Breast epithelium (tissue), 4 donors: ENCODE results near the gene RSRP1. TPM values are rescaled to one million over a fixed set of nuclear protein-coding genes. Genes with fewer than 3 reads are reported as not detected.

Experiments
- DNase-seq, 2 donors: peaks; one replicate each; pipeline ENCODE4 v3.0.0-alpha.2; 2019; ENCODE audit warnings: low spot score in 2 of 2
- H3K27ac ChIP-seq, 2 donors: fragments of 200-600 bp; sonication (generic) in 1 of 2; one replicate each; pipeline ENCODE4 v1.5.1; 2016 to 2019; ENCODE audit warnings: mild to moderate bottlenecking in 1 of 2
- H3K27me3 ChIP-seq, 2 donors: fragments of 200-600 bp; sonication (generic) in 1 of 2; one replicate each; pipeline versions ENCODE4 v1.5.1 to v1.6.0; 2017 to 2019; ENCODE audit warnings: control low read depth in 1 of 2, mild to moderate bottlenecking in 1 of 2
- H3K36me3 ChIP-seq: fragments of 200-600 bp; one replicate; pipeline ENCODE4 v1.5.1; 2019
- H3K4me1 ChIP-seq, 2 donors: fragments of 200-600 bp; sonication (generic); one replicate each; pipeline ENCODE4 v1.5.1; 2016 to 2019; ENCODE audit warnings: control low read depth in 1 of 2
- H3K4me3 ChIP-seq, 3 donors: fragments of 200-600 bp; sonication (generic); 1 replicate in 2 of 3; 2 replicates in 1 of 3; pipeline ENCODE4 v1.5.1; 2016 to 2019; ENCODE audit warnings: mild to moderate bottlenecking in 3 of 3, moderate library complexity in 2 of 3
- H3K9me3 ChIP-seq, 2 donors: fragments of 200-600 bp; sonication (generic) in 1 of 2; one replicate each; pipeline ENCODE4 v1.5.1; 2016 to 2019; ENCODE audit warnings: control low read depth in 1 of 2
- CTCF ChIP-seq, 3 donors: fragments of 450-650 bp; IDR thresholded peaks; one replicate each; pipeline ENCODE4 v1.5.1; 2016 to 2017; ENCODE audit warnings: antibody characterized with exemption in 3 of 3, mild to moderate bottlenecking in 3 of 3, moderate library complexity in 3 of 3
- POLR2A ChIP-seq: fragments of 450-650 bp; IDR thresholded peaks from one replicate; pipeline ENCODE4 v1.6.1; 2016; ENCODE audit warnings: antibody characterized with exemption, mild to moderate bottlenecking, moderate library complexity
- POLR2AphosphoS5 ChIP-seq, 3 donors: sonication (generic); formaldehyde crosslinking; IDR thresholded peaks; one replicate each; pipeline ENCODE4 v1.6.1; 2017; ENCODE audit warnings: antibody characterized with exemption in 3 of 3
- intact Hi-C: fragments of 100-400 bp; cut with DNase I; formaldehyde crosslinking; loops from one replicate; pipeline ENCODE4 v1.15.1; 2023; ENCODE audit warnings: low total_unique reads
- total RNA-seq, 3 donors: library from RNA; depleted of rRNA; stranded (reverse); fragments of >200 nt; gene quantifications; one replicate each; pipeline ENCODE4 v1.1.0, GENCODE V29; 2016

The RSRP1 gene
- total RNA-seq, 3 donors from 2014 or later: 155 to 215 (median 164) TPM

DNA sequence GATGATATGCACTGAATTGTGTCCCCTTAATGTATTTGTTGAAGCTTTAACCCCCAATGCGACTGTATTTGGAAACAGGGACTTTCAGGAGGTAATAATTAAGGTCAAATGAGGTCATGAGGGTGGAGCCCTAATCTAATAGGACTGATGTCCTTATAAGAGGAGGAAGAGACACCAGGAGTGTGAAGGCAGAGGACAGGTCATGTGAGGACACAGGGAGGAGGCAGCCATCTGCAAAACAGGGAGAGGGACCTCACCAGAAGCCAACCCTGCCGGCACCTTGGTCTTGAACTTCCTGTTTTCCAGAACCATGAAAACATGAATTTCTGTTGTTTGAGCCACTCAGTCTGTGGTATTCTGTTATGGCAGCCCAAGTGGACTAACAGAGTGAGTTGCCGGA is 30.2 kb downstream of the RSRP1 start:
- TF ChIP-seq CTCF (IDR thresholded peaks at IDR 0.05) (no peak), POLR2A (no peak), POLR2AphosphoS5 (IDR thresholded peaks at IDR 0.05) (no peak)
- H3K4me1 ChIP-seq: no peaks in the 10 kb centered on the region
- H3K36me3 ChIP-seq: no peaks in the 10 kb centered on the region
- intact Hi-C loops: loop anchor here (5.0 kb wide), 1 partner anchor 530 kb away; no protein-coding TSS in a partner anchor
- H3K27ac ChIP-seq: no peak overlapping the region
- H3K9me3 ChIP-seq: no peaks in the 10 kb centered on the region
- no peaks in the 10 kb centered on the region for H3K27me3 ChIP-seq
- H3K4me3 ChIP-seq: no peak overlapping the region
- DNase-seq: no peak

- no peaks in the 10 kb centered on the region for H3K4me1 ChIP-seq
- H3K27me3 ChIP-seq: no peaks in the 10 kb centered on the region
- TF ChIP-seq POLR2A (no peak), CTCF (IDR thresholded peaks at IDR 0.05) (no peak), POLR2AphosphoS5 (IDR thresholded peaks at IDR 0.05) (no peak)
- DNase-seq: no peak
- intact Hi-C loops: loop anchor here (5.0 kb wide), 1 partner anchor 529 kb away; no protein-coding TSS in a partner anchor
- no peaks in the 10 kb centered on the region for H3K36me3 ChIP-seq
- no peaks in the 10 kb centered on the region for H3K9me3 ChIP-seq
- H3K4me3 ChIP-seq: no peak overlapping the region
- no peak overlapping the region for H3K27ac ChIP-seq
These were observed 31.1 kb downstream of the RSRP1 start for GRCh38 chr1:25216123-25216522.

DNA sequence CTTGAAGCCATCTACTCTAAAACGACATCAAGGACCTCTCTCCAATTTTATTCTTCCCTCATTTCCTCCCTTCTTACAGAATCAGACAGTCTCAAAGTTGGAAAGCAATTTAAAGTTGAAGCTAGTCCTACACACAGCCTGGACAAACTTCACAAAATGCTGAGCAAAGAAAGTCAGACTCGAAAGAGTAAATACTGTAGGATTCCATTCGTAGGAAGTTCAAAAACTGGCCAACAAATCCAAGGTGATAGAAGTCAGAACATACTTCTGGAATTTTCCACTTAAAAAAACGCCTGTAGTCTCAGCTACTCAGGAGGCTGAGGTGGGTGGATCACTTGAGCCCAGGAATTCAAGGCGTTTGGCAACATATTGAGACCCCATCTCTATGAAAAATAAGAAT is 34.5 kb downstream of the RSRP1 start:
- Histone ChIP-seq H3K27me3 (peaks cover 0 to 3% of the 10 kb centered on the region in 2 donors), H3K36me3 (no peaks in the 10 kb centered on the region), H3K27ac (no peak overlapping the region), H3K4me1 (no peaks in the 10 kb centered on the region), H3K4me3 (no peak overlapping the region), H3K9me3 (no peaks in the 10 kb centered on the region)
- intact Hi-C loops: no loop called here
- TF ChIP-seq POLR2A: no peak
- TF ChIP-seq POLR2AphosphoS5 (IDR thresholded peaks at IDR 0.05): no peak
- TF ChIP-seq CTCF (IDR thresholded peaks at IDR 0.05): no peak
- no peak for DNase-seq

GRCh38 chr1:25210728-25211127 is 36.5 kb downstream of the RSRP1 start:
- no peak overlapping the region for H3K4me3 ChIP-seq
- TF ChIP-seq CTCF (IDR thresholded peaks at IDR 0.05) (no peak), POLR2A (no peak), POLR2AphosphoS5 (IDR thresholded peaks at IDR 0.05) (no peak)
- no peaks in the 10 kb centered on the region for H3K36me3 ChIP-seq
- no peaks in the 10 kb centered on the region for H3K9me3 ChIP-seq
- no peak overlapping the region for H3K27ac ChIP-seq
- H3K4me1 ChIP-seq: no peaks in the 10 kb centered on the region
- intact Hi-C loops: no loop called here
- peaks cover 0 to 3% of the 10 kb centered on the region in 2 donors for H3K27me3 ChIP-seq
- no peak for DNase-seq

DNA sequence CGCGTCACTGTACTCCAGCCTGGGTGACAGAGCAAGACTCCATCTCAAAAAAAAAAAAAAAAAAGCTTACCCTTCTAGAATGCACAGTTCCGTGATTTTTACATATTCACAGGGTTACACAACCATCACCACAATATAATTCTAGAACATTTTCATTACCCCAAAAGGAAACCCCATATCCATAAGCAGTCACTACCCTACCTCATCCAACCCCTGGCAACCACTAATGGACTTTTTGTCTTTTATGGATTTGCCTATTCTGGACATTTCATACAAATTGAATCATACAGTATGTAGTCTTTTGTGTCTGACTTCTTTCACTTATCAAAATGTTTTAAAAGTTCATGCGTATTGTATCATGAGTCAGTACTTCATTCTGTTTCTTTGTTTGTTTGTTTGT is 37.7 kb downstream of the RSRP1 start:
- Histone ChIP-seq H3K9me3 (no peaks in the 10 kb centered on the region), H3K4me3 (no peak overlapping the region), H3K36me3 (no peaks in the 10 kb centered on the region), H3K27ac (no peak overlapping the region), H3K27me3 (peaks cover 0 to 3% of the 10 kb centered on the region in 2 donors), H3K4me1 (no peaks in the 10 kb centered on the region)
- intact Hi-C loops: no loop called here
- DNase-seq: no peak
- TF ChIP-seq POLR2AphosphoS5 (IDR thresholded peaks at IDR 0.05) (no peak), CTCF (IDR thresholded peaks at IDR 0.05) (no peak), POLR2A (no peak)
